ENCODE measurements around the gene RGS21. TPM values are rescaled to one million over a fixed set of nuclear protein-coding genes. Genes with fewer than 3 reads are reported as not detected.

Gene RGS21
- polyA plus RNA-seq (not detected in 2 replicates), polyA minus RNA-seq (not detected in 2 replicates)

- Histone ChIP-seq H3F3A (ENCODE audit: insufficient read depth, low read length, poor library complexity, severe bottlenecking) (no peaks in the 10 kb centered on the region), H3K9ac (ENCODE audit: low read length) (no peak within 1 kb of the TSS), H3K27ac (ENCODE audit: low read length) (no peak within 1 kb of the TSS), H3K4me2 (ENCODE audit: low read length) (no peak within 1 kb of the TSS), H3K36me3 (ENCODE audit: insufficient read depth, low read length) (no peaks in the 10 kb centered on the region), H3K9me2 (ENCODE audit: insufficient read depth, low read length) (no peaks in the 10 kb centered on the region), H4K20me1 (ENCODE audit: insufficient read depth) (no peaks in the 10 kb centered on the region), H3K27me3 (ENCODE audit: insufficient read depth, low read depth, low read length) (no peaks in the 10 kb centered on the region), H2AFZ (ENCODE audit: low read depth, low read length) (no peak within 1 kb of the TSS), H3K79me2 (replicated peaks; ENCODE audit: insufficient read depth, low read length) (no peaks in the 10 kb centered on the region), H3K4me3 (ENCODE audit: low read length) (no peak within 1 kb of the TSS), H3K9me3 (ENCODE audit: low read length) (no peaks in the 10 kb centered on the region)
- no peak for TF ChIP-seq EP300 (conservative IDR thresholded peaks at IDR 0.05; ENCODE audit: poor library complexity, severe bottlenecking)
- TF ChIP-seq EZH2 (IDR thresholded peaks at IDR 0.05; ENCODE audit: borderline replicate concordance, insufficient read depth, low read length, poor library complexity, severe bottlenecking): no peak
- no peak for TF ChIP-seq RAD21 (conservative IDR thresholded peaks at IDR 0.05)
- no peak for TF ChIP-seq MXI1 (conservative IDR thresholded peaks at IDR 0.05; ENCODE audit: poor library complexity, severe bottlenecking)
- no peak for TF ChIP-seq POLR2AphosphoS5 (IDR thresholded peaks at IDR 0.05)
- no peak for TF ChIP-seq REST (IDR thresholded peaks at IDR 0.05; ENCODE audit: borderline replicate concordance)
- TF ChIP-seq TAF1 (IDR thresholded peaks at IDR 0.05; ENCODE audit: low read depth): no peak
- no peak for TF ChIP-seq SMC3 (conservative IDR thresholded peaks at IDR 0.05; ENCODE audit: poor library complexity)
- no peak for TF ChIP-seq CTCF (IDR thresholded peaks at IDR 0.05; ENCODE audit: poor library complexity, severe bottlenecking)
Observed at GRCh38 chr1:192316942-192317450, at the start of gene RGS21. RGS21 (plus strand) TSS chr1:192316992; CDS start chr1:192343037, 26,045 bp downstream.

GRCh38 chr1:192268468-192269052 is 48.2 kb upstream of the RGS21 start:
- no peaks in the 10 kb centered on the region for H3K27me3 ChIP-seq (ENCODE audit: insufficient read depth, low read depth, low read length)
- H3F3A ChIP-seq (ENCODE audit: insufficient read depth, low read length, poor library complexity, severe bottlenecking): no peaks in the 10 kb centered on the region
- H4K20me1 ChIP-seq (ENCODE audit: insufficient read depth): no peaks in the 10 kb centered on the region
- H3K4me2 ChIP-seq (ENCODE audit: low read length): no peak overlapping the region
- no peak overlapping the region for H3K9ac ChIP-seq (ENCODE audit: low read length)
- no peak overlapping the region for H3K27ac ChIP-seq (ENCODE audit: low read length)
- no peak for TF ChIP-seq TAF1 (IDR thresholded peaks at IDR 0.05; ENCODE audit: low read depth)
- no peak for TF ChIP-seq EP300 (conservative IDR thresholded peaks at IDR 0.05; ENCODE audit: poor library complexity, severe bottlenecking)
- no peak for TF ChIP-seq EZH2 (IDR thresholded peaks at IDR 0.05; ENCODE audit: borderline replicate concordance, insufficient read depth, low read length, poor library complexity, severe bottlenecking)
- TF ChIP-seq CTCF (IDR thresholded peaks at IDR 0.05; ENCODE audit: poor library complexity, severe bottlenecking): no peak
- no peak for TF ChIP-seq POLR2AphosphoS5 (IDR thresholded peaks at IDR 0.05)
- H3K4me3 ChIP-seq (ENCODE audit: low read length): no peak overlapping the region
- no peaks in the 10 kb centered on the region for H3K36me3 ChIP-seq (ENCODE audit: insufficient read depth, low read length)
- no peak overlapping the region for H2AFZ ChIP-seq (ENCODE audit: low read depth, low read length)
- no peaks in the 10 kb centered on the region for H3K79me2 ChIP-seq (replicated peaks; ENCODE audit: insufficient read depth, low read length)
- no peaks in the 10 kb centered on the region for H3K9me2 ChIP-seq (ENCODE audit: insufficient read depth, low read length)
- H3K9me3 ChIP-seq (ENCODE audit: low read length): no peaks in the 10 kb centered on the region

Data from neural cell (in vitro differentiated cells).